Transverse colon (tissue), 4 donors: ENCODE data around the gene KCNK18. TPM values are rescaled to one million over a fixed set of nuclear protein-coding genes. Genes with fewer than 3 reads are reported as not detected.

Experiments used
- DNase-seq: peaks from one replicate; pipeline ENCODE4 v3.0.0-alpha.2; 2019
- H3K27ac ChIP-seq, 4 donors: fragments of 200-600 bp; sonication (generic); 2 replicates each; pipeline ENCODE4 v1.5.1; 2016 to 2018; ENCODE audit warnings: inconsistent platforms in 4 of 4
- H3K27me3 ChIP-seq: fragments of 200-600 bp; sonication (generic); 2 replicates; pipeline ENCODE4 v1.5.1; 2017; ENCODE audit warnings: inconsistent platforms
- H3K36me3 ChIP-seq, 4 donors: fragments of 200-600 bp; sonication (generic); 2 replicates each; pipeline ENCODE4 v1.5.1; 2017 to 2019; ENCODE audit warnings: inconsistent platforms in 4 of 4
- H3K4me1 ChIP-seq, 4 donors: fragments of 200-600 bp; sonication (generic); 2 replicates each; pipeline ENCODE4 v1.5.1; 2017 to 2020; ENCODE audit warnings: inconsistent platforms in 4 of 4
- H3K4me3 ChIP-seq, 4 donors: fragments of 200-600 bp; sonication (generic); 1 replicate in 1 of 4; 2 replicates in 3 of 4; pipeline versions ENCODE4 v1.5.1 to v1.6.1; 2017 to 2019; ENCODE audit warnings: inconsistent platforms in 4 of 4
- H3K9me3 ChIP-seq, 2 donors: fragments of 200-600 bp; sonication (generic); 2 replicates each; pipeline ENCODE4 v1.5.1; 2017 to 2019; ENCODE audit warnings: inconsistent platforms in 2 of 2
- EP300 ChIP-seq: sonication (generic); formaldehyde crosslinking; IDR thresholded peaks from one replicate; pipeline ENCODE4 v1.6.1; 2017; ENCODE audit warnings: antibody characterized with exemption, low read depth
- POLR2A ChIP-seq: fragments of 450-650 bp; IDR thresholded peaks from one replicate; pipeline ENCODE4 v1.6.1; 2016; ENCODE audit warnings: antibody characterized with exemption, mild to moderate bottlenecking, moderate library complexity
- POLR2AphosphoS5 ChIP-seq, 3 donors: sonication (generic); formaldehyde crosslinking; IDR thresholded peaks; one replicate each; pipeline ENCODE4 v1.6.1; 2016; ENCODE audit warnings: antibody characterized with exemption in 3 of 3
- WGBS, 2 donors: methylation state at CpG; one replicate each; pipeline ENCODE4 v1.1.5; 2018; ENCODE audit warnings: low coverage in 1 of 2; 5-methylcytosine and 5-hydroxymethylcytosine counted together
- in situ Hi-C, 4 donors: fragments of 200-750 bp; cut with MboI; loops; one replicate each; pipeline versions ENCODE4 v1.15.0 to v1.15.1; 2017; ENCODE audit warnings: low sequenced_read_pairs in 3 of 4, low pct_ligation_motif_present in 1 of 4, low pct_unique_long_range_greater_than_20kb in 1 of 4
- intact Hi-C: fragments of 100-400 bp; cut with DNase I; formaldehyde crosslinking; loops from one replicate; pipeline ENCODE4 v1.15.1; 2023; ENCODE audit warnings: low total_unique reads
- total RNA-seq, 4 donors: library from RNA; depleted of rRNA; stranded (reverse); fragments of >200 nt; gene quantifications; one replicate each; pipeline ENCODE4 v1.1.0, GENCODE V29; 2016
- TF ChIP-seq, protein P1 (sequence below), 5 experiments: fragments of 200-600 bp in 3 of 5; fragments of 450-650 bp in 2 of 5; sonication (generic) in 3 of 5; IDR thresholded peaks; 1 replicate in 2 of 5; 2 replicates in 3 of 5; pipeline ENCODE4 v1.5.1; 2016 to 2017; ENCODE audit warnings: antibody characterized with exemption in 5 of 5, inconsistent platforms in 3 of 5, mild to moderate bottlenecking in 2 of 5, moderate library complexity in 1 of 5

Gene KCNK18
- total RNA-seq, 4 donors from 2014 or later, result not detected

DNA sequence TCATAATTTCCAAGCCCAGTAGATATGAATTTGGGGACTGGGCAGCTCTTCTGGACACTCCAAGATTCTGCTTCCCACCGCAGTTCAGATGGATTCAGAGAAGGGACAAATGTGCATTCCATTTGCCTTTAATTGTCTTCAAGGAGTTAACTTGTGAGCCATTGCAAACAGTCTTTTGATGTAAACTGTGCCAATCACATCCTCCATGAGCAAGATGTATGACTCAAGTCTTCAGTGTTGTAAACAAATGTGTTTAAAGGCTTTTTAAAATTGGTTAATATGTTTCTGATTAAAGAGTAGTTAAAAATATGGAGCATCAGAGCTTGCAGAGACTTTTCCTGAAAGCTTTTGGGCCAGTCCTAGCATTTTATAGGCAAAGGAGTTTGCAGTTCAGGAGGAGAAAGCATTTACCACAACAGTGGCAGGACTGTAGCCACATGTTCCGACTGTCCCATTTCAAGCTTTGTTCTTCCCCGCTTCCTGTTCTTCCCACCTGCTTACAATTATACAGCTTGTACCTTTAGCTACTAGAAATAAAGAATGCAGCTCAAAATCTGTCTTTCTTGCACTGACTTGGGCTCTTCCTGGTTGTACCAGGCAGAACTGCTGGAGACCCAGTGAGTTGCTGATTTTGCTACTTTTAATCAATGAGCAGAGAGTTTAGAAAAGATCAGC, 49.8 kb downstream of the KCNK18 start:
- WGBS, 2 donors, result 79 to 89% methylated on average over 2 to 3 of the region's 3 CpGs
- in situ Hi-C loops, result no loop called here
- TF ChIP-seq POLR2AphosphoS5 (IDR thresholded peaks at IDR 0.05) (no peak), EP300 (no peak), POLR2A (no peak)
- no peaks in the 10 kb centered on the region for H3K4me1 ChIP-seq
- no peak overlapping the region for H3K27ac ChIP-seq
- H3K9me3 ChIP-seq, result no peaks in the 10 kb centered on the region
- H3K36me3 ChIP-seq, result no peaks in the 10 kb centered on the region
- no peak overlapping the region for H3K4me3 ChIP-seq
- peaks cover 51% of the 10 kb centered on the region for H3K27me3 ChIP-seq
- intact Hi-C loops, result no loop called here
- no peak for DNase-seq

- no peaks in the 10 kb centered on the region for H3K36me3 ChIP-seq
- no peak for DNase-seq
- WGBS, 2 donors, result 43 to 48% methylated on average over 10 of the region's 10 CpGs
- no peak overlapping the region for H3K27ac ChIP-seq
- no peaks in the 10 kb centered on the region for H3K4me1 ChIP-seq
- no peak for TF ChIP-seq POLR2A
- H3K4me3 ChIP-seq, result no peak overlapping the region
- peaks cover 34% of the 10 kb centered on the region for H3K27me3 ChIP-seq
- intact Hi-C loops (no loop called here), in situ Hi-C loops (no loop called here)
- no peaks in the 10 kb centered on the region for H3K9me3 ChIP-seq
Measured at GRCh38 chr10:117248750-117249465, 51.6 kb downstream of the KCNK18 start.

DNA sequence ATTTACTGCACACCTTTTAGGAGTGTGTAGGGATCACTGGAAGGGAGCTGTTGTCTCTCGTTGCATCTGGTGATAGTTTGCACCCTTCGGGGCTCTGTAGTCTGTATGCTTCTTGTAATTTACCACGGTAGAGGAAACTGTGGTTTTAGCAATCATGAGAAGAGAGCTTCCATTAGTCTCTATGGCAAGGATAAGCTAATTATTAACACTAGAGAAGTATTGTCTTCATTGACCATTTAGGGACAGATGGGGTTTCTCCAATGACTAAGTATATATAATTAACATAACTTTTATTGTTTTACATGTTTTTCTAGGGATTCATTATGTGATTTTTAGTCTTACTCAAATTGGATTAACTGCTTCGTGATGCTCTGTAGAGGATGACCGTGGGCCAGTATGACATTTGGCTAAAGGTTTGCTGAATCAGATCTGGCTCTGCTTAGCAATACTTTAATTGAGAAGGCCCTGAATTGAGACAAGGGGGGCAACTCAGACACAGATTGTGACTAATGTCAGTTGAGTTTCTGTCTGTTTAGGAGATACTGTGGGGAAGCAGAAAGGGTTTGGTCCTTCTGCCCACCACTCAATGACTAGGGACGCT, 52.3 kb downstream of the KCNK18 start:
- peaks cover 32% of the 10 kb centered on the region for H3K27me3 ChIP-seq
- H3K9me3 ChIP-seq, result no peaks in the 10 kb centered on the region
- no peak for DNase-seq
- TF ChIP-seq EP300 (no peak), POLR2A (no peak), POLR2AphosphoS5 (IDR thresholded peaks at IDR 0.05) (no peak)
- TF ChIP-seq, protein P1, sequence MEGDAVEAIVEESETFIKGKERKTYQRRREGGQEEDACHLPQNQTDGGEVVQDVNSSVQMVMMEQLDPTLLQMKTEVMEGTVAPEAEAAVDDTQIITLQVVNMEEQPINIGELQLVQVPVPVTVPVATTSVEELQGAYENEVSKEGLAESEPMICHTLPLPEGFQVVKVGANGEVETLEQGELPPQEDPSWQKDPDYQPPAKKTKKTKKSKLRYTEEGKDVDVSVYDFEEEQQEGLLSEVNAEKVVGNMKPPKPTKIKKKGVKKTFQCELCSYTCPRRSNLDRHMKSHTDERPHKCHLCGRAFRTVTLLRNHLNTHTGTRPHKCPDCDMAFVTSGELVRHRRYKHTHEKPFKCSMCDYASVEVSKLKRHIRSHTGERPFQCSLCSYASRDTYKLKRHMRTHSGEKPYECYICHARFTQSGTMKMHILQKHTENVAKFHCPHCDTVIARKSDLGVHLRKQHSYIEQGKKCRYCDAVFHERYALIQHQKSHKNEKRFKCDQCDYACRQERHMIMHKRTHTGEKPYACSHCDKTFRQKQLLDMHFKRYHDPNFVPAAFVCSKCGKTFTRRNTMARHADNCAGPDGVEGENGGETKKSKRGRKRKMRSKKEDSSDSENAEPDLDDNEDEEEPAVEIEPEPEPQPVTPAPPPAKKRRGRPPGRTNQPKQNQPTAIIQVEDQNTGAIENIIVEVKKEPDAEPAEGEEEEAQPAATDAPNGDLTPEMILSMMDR (IDR thresholded peaks at IDR 0.05), result no peak
- in situ Hi-C loops (no loop called here), intact Hi-C loops (no loop called here)
- H3K4me3 ChIP-seq, result no peak overlapping the region
- no peak overlapping the region for H3K27ac ChIP-seq
- 54 to 63% methylated on average over 5 to 6 of the region's 6 CpGs for WGBS, 2 donors
- no peaks in the 10 kb centered on the region for H3K36me3 ChIP-seq
- H3K4me1 ChIP-seq, result no peaks in the 10 kb centered on the region

DNA sequence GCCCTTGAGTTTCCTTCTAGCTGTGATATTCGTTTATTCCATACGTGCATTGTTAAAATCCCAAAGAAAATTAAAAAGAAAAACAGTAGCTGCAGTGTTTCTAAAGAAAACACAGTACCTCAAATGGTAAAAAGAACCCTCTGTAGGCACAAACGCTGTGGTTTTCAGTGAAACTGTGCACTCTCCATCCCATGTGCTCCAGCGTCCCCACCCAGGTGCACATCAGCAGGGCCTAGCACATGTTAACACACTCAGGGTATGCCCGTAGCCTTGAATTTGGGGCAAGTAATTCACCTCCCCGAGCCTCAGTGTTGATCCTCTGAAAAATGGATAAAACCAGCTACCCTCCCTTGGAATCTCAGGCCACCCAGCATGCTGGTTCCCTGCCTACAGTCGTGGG, 53.1 kb downstream of the KCNK18 start:
- peaks cover 25% of the 10 kb centered on the region for H3K27me3 ChIP-seq
- DNase-seq, result no peak
- in situ Hi-C loops, result no loop called here
- 54 to 61% methylated on average over 4 to 7 of the region's 7 CpGs for WGBS, 2 donors
- intact Hi-C loops, result no loop called here
- no peaks in the 10 kb centered on the region for H3K4me1 ChIP-seq
- H3K36me3 ChIP-seq, result no peaks in the 10 kb centered on the region
- H3K9me3 ChIP-seq, result no peaks in the 10 kb centered on the region
- no peak overlapping the region for H3K27ac ChIP-seq
- no peak overlapping the region for H3K4me3 ChIP-seq
- TF ChIP-seq POLR2A, result no peak
- TF ChIP-seq POLR2AphosphoS5 (IDR thresholded peaks at IDR 0.05), result no peak
- no peak for TF ChIP-seq EP300
- TF ChIP-seq, protein P1 (IDR thresholded peaks at IDR 0.05), result no peak

GRCh38 chr10:117253908-117254307, 56.6 kb downstream of the KCNK18 start:
- no peak overlapping the region for H3K4me3 ChIP-seq
- H3K36me3 ChIP-seq, result no peaks in the 10 kb centered on the region
- intact Hi-C loops (no loop called here), in situ Hi-C loops (no loop called here)
- peaks cover 17% of the 10 kb centered on the region for H3K27me3 ChIP-seq
- DNase-seq, result no peak
- no peak for TF ChIP-seq POLR2AphosphoS5 (IDR thresholded peaks at IDR 0.05)
- no peak for TF ChIP-seq POLR2A
- TF ChIP-seq, protein P1 (IDR thresholded peaks at IDR 0.05), result no peak
- no peak for TF ChIP-seq EP300
- H3K27ac ChIP-seq, result no peak overlapping the region
- H3K9me3 ChIP-seq, result no peaks in the 10 kb centered on the region
- WGBS, 2 donors, result 67 to 83% methylated on average over 1 to 9 of the region's 9 CpGs
- H3K4me1 ChIP-seq, result no peaks in the 10 kb centered on the region
